ENCODE results near the gene CEP112.
A peak's percentile ranks its signal among the peaks of the same experiment; 100 is the strongest.
"Not testable (repeated sequence)": the region's sequence is repeated elsewhere in the genome, so short reads cannot be mapped to it uniquely, and the experiment has no call there.

CEP112 gene

DNA sequence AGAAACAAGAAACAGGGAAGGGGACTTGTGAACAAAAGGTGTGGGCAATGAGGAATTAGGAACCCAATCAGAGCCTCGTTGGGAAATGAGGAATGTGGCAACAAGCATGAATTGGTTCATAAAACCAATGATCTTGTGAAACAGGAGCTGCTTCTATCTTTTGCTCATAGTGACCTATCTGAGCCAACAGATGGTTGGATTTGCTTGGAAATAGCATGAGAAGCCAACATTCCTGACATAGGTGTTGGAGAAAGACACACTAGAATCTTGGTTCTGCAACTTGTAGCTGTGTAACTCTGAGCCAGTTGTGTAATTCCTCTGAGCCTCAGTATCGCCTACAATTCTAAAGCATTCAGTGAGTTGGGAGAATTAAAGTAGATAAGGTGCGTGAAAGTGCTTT lies 378.6 kb downstream of the CEP112 start:
- DNase-seq: no peak

DNA sequence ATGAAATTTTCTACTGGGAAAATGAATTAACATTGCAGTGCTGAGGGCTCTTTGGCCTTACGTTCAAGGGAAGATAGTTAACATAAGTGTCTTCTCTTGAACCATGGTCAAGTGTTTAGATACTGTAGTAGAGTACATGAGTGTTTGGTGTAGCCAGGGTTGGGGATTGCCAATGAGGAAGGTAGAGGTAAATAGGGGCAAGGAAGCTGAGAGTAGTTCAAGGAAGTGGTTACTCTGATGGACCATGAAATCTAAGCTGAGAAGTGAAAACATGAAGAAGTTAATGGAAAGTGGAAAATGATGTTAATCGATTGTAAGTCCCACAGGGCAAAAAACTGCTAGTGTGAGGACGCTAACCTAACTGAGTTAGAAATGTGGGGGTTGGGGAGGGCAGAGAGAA lies 380.9 kb downstream of the CEP112 start:
- DNase-seq: no peak

GRCh38 chr17:65809366-65809765 lies 382.6 kb downstream of the CEP112 start:
- no peak for DNase-seq

- not testable (repeated sequence) for DNase-seq
These were observed 383.4 kb downstream of the CEP112 start for GRCh38 chr17:65808566-65808965.

DNA sequence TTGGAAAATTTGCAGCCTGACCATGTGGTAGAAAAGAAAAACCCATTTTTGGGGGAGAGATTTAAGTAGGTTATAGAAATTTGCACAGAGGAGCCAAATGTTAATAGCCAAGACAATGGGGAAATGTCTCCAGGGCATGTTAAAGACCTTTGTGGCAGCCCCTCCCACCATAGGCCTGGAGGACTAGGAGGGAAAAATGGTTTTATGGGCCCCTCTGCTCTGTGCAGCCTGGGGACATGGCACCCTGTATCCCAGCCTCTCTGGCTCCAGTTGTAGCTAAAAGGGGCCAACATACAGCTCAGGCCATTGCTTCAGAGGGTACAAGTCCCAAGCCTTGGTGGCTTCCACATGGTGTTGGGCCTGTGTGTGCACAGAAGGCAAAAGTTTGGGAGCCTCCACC lies 384.6 kb downstream of the CEP112 start:
- no peak for DNase-seq

- DNase-seq: no peak
These were observed 390.4 kb downstream of the CEP112 start for GRCh38 chr17:65801513-65801912.

- DNase-seq: no peak
These were observed 391.3 kb downstream of the CEP112 start for GRCh38 chr17:65800655-65801054.

GRCh38 chr17:65799869-65800268 lies 392.1 kb downstream of the CEP112 start:
- no peak for DNase-seq

GRCh38 chr17:65799454-65799853 lies 392.5 kb downstream of the CEP112 start:
- no peak for DNase-seq

GRCh38 chr17:65797809-65798208 lies 394.1 kb downstream of the CEP112 start:
- DNase-seq: peak; percentile 26

- no peak for DNase-seq
These were observed 394.8 kb downstream of the CEP112 start for GRCh38 chr17:65797101-65797500.

DNA sequence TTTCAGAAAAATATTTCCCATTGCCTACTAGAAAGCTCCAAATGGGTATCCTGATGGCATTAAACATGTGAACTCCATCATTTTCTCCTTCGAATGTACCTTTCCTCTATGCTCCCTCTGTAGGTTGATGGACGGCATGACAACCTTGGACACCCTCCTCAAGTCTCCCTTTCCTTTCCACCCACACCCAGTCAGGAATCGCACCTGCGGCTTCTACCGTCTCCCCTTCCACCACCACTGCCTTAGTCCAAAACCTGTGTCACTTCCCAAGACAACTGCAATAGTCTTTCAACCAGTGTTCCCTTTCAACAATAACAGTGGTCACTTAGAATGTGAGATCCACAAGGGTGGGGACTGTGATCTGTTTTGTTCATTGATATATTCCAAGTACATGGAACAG lies 397.4 kb downstream of the CEP112 start:
- no peak for DNase-seq

DNA sequence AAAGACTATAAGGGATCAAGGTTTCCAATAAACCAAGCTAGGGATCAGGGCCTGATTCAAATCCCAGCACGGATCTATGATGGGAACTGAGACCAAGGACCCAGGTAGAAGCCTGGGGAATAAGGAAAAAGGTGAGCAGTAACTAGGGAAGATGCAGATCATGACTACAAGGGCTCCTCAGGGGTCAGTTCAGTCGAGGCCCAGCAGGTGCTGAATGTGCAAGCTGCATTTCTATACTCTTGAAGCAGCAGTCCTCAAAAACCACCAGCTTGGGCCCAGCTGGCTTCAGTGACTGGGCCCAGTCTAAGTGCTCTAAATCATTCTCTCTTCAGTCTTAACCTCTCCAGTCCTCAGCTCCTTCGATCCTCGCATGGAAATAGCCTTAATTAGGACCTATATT lies 401.7 kb downstream of the CEP112 start:
- DNase-seq: no peak

DNA sequence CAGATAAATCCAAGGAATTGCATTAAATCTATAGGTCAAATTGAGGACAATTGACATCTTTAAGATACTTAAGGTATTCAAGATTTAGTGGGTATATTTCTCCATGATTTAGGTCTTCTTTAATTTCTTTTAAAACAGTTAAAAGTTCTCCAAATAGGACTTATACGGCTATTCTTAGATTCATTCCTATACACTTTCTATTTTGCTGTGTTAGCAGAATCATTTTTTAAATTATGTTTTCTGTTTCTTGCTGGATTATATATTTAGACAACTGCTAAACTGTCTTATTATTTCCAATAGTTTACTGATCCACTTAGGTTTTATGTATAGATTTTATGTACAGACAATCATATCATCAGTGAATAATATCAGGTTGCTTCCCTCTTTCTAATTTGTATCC lies 404.4 kb downstream of the CEP112 start:
- DNase-seq: no peak

- no peak for DNase-seq
These were observed 405.5 kb downstream of the CEP112 start for GRCh38 chr17:65786479-65786878.

DNA sequence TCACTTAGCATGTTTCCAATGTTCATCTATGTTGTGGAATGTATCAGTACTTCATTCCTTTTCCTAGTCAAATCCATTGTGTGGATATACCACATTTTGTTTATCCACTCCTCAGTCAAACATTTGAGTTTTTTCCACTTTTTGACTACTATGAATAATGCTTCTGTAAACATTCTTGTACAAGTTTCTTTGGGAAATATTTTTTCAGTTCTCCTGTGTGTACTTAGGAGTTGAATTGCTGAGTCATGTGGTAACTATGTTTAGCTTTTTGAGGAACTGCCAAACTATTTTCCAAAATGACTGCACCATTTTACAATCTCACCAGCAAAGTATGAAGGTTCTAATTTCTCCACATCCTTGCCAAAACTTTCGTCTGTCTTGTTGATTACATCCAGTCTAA lies 406.8 kb downstream of the CEP112 start:
- DNase-seq: no peak

GRCh38 chr17:65783845-65784334 lies 408.0 kb downstream of the CEP112 start:
- no peak for DNase-seq

GRCh38 chr17:65782104-65782706 lies 409.7 kb downstream of the CEP112 start:
- DNase-seq: not testable (repeated sequence)

DNA sequence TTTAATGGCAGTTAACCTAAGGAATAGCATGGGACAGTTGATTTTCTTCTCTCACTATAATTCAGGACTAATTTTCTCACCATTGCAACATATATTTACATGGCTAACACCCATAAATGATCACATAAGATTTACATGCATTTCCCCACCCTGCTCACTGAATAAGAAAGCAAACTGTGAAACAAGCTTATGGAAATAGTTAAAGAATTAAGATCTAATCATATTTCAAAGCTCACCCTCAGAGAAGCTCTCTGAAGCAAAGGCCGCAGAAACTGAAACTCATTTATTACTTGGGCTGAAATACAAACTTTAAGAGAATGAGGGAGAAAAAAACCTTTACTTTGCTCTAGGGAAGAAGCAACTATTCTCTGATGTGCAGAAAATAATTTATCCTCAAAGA lies 411.8 kb downstream of the CEP112 start:
- DNase-seq: no peak

DNA sequence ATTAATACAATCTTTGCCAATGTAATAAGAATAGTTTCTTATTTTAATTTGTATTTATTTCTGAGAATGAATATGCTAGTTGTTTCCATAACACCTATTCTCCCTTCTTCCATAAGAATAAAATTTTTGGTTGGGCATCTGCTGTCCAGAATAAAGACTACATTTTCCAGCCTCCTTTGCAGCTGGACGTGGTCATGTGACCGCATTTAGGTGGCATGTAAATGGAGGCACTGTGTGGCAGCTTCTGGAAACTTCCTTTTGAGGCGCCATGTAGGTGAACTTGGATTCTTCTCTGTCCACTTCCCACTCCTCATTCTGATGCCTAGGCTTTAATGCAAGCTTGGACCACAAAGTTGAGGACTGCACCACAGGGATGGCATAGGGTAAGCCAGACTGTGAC lies 415.0 kb downstream of the CEP112 start:
- no peak for DNase-seq

DNA sequence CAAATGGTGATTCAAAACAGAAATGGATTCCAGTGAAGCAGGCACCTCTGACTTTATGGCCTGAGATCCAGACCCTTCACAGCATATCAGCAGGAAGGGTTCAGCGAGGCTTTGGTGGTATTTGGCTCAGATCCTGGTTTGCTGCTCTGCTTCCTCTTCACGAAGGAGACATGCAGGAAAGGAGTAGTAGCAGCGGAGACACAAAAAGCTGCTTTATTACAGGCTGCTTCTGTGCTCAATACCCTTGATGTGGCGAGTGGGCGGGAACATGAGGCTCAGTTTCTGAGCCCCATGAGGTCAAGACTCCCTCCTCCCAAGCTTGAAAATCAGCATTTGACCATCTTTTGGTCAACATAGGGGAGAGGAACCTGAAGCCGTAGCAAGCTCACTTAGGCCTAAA lies 417.1 kb downstream of the CEP112 start:
- DNase-seq: no peak

GRCh38 chr17:65772989-65773388 lies 418.9 kb downstream of the CEP112 start:
- DNase-seq: no peak

DNA sequence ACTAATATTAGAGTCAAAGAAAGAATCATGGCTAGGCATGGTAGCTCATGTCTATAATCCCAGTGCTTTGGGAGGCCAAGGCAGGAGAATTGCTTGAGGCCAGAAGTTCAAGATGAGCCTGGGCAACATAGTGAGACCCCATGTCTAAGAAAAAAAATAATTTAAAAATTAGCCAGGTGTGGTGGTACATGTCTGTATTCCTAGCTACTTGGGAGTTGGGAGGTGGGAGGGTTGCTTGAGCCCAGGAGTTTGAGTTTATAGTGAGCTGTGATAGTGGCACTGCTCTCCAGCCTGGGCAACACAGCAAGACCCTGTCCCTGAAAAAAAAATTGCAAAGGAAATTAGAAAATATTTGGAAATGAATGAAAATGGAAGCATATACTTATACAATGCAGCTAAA lies 420.2 kb downstream of the CEP112 start:
- no peak for DNase-seq

- no peak for DNase-seq
These were observed 428.1 kb downstream of the CEP112 start for GRCh38 chr17:65763786-65764185.

GRCh38 chr17:65762973-65763372 lies 429.0 kb downstream of the CEP112 start:
- DNase-seq: no peak

- DNase-seq: no peak
These were observed 432.4 kb downstream of the CEP112 start for GRCh38 chr17:65759532-65759931.

Measured in activated naive CD4-positive, alpha-beta T cell treated with anti-CD3 and anti-CD28 coated beads, Interleukin-2, amount 50 U/mL, for 16 hours (primary cell).